Measurements from ENCODE around the gene DIS3. TPM values are rescaled to one million over a fixed set of nuclear protein-coding genes. Genes with fewer than 3 reads are reported as not detected.
"Not testable (repeated sequence)": the region's sequence is repeated elsewhere in the genome, so short reads cannot be mapped to it uniquely, and the experiment has no call there.

Gene DIS3
- total RNA-seq, 1 donor from 2014 or later, result 42.1 TPM

GRCh38 chr13:72792640-72793039 is 10.9 kb upstream of the DIS3 start:
- peaks cover 37% of the 10 kb centered on the region for H3K36me3 ChIP-seq (ENCODE audit: insufficient read depth, low read length)
- no peaks in the 10 kb centered on the region for H3K9me3 Mint-ChIP-seq (ENCODE audit: unreplicated experiment)
- peaks cover 13% of the 10 kb centered on the region for H3K36me3 Mint-ChIP-seq (ENCODE audit: low read depth, unreplicated experiment)
- TF ChIP-seq CTCF (IDR thresholded peaks at IDR 0.05; ENCODE audit: insufficient read depth, low read depth, low read length) (no peak), EZH2 (IDR thresholded peaks at IDR 0.05; ENCODE audit: insufficient read depth, low read length) (no peak)
- H3K9ac ChIP-seq (ENCODE audit: low read length), result no peak overlapping the region
- H3K27ac ChIP-seq (ENCODE audit: low read depth, low read length), result no peak overlapping the region
- H3K79me2 ChIP-seq (ENCODE audit: insufficient read depth, low read length), result peaks cover 29% of the 10 kb centered on the region
- no peak overlapping the region for H3K4me3 ChIP-seq (ENCODE audit: insufficient read depth, low read depth, low read length)
- no peak overlapping the region for H3K4me2 ChIP-seq (ENCODE audit: low read length)
- no peak overlapping the region for H2AFZ ChIP-seq (ENCODE audit: low read depth, low read length)
- no peaks in the 10 kb centered on the region for H3K27me3 ChIP-seq (ENCODE audit: insufficient read depth, low read length)
- no peaks in the 10 kb centered on the region for H3K4me1 ChIP-seq (ENCODE audit: insufficient read depth, low read length)
- H3K27ac Mint-ChIP-seq (ENCODE audit: unreplicated experiment), result no peak overlapping the region
- H3K27me3 Mint-ChIP-seq (ENCODE audit: low read depth, unreplicated experiment), result no peaks in the 10 kb centered on the region
- no peak for DNase-seq (ENCODE audit: low read depth)
- no peaks in the 10 kb centered on the region for H3K4me1 Mint-ChIP-seq (ENCODE audit: low read depth, unreplicated experiment)
- H3K4me3 Mint-ChIP-seq (ENCODE audit: unreplicated experiment), result no peak overlapping the region
- peaks cover 10% of the 10 kb centered on the region for H4K20me1 ChIP-seq (ENCODE audit: insufficient read depth, low read length)
- no peak for FAIRE-seq
- no peaks in the 10 kb centered on the region for H3K9me3 ChIP-seq (ENCODE audit: insufficient read depth, low read depth, low read length)

- Histone ChIP-seq H3K9ac (ENCODE audit: low read length) (no peak overlapping the region), H2AFZ (ENCODE audit: low read depth, low read length) (no peak overlapping the region), H3K4me3 (ENCODE audit: insufficient read depth, low read depth, low read length) (no peak overlapping the region), H3K9me3 (ENCODE audit: insufficient read depth, low read depth, low read length) (no peaks in the 10 kb centered on the region), H3K27me3 (ENCODE audit: insufficient read depth, low read length) (no peaks in the 10 kb centered on the region), H3K27ac (ENCODE audit: low read depth, low read length) (no peak overlapping the region), H3K36me3 (ENCODE audit: insufficient read depth, low read length) (peaks cover 16% of the 10 kb centered on the region), H3K4me1 (ENCODE audit: insufficient read depth, low read length) (no peaks in the 10 kb centered on the region), H3K79me2 (ENCODE audit: insufficient read depth, low read length) (peaks cover 67% of the 10 kb centered on the region), H3K4me2 (ENCODE audit: low read length) (no peak overlapping the region), H4K20me1 (ENCODE audit: insufficient read depth, low read length) (peaks cover 23% of the 10 kb centered on the region)
- DNase-seq (ENCODE audit: low read depth) (no peak), FAIRE-seq (no peak)
- Mint-ChIP-seq H3K36me3 (ENCODE audit: low read depth, unreplicated experiment) (peaks cover 8% of the 10 kb centered on the region), H3K27ac (ENCODE audit: unreplicated experiment) (no peak overlapping the region), H3K9me3 (ENCODE audit: unreplicated experiment) (no peaks in the 10 kb centered on the region), H3K27me3 (ENCODE audit: low read depth, unreplicated experiment) (no peaks in the 10 kb centered on the region), H3K4me3 (ENCODE audit: unreplicated experiment) (no peak overlapping the region), H3K4me1 (ENCODE audit: low read depth, unreplicated experiment) (peaks cover under 1% of the 10 kb centered on the region)
- TF ChIP-seq CTCF (IDR thresholded peaks at IDR 0.05; ENCODE audit: insufficient read depth, low read depth, low read length), result no peak
- TF ChIP-seq EZH2 (IDR thresholded peaks at IDR 0.05; ENCODE audit: insufficient read depth, low read length), result no peak
These were observed 7.1 kb upstream of the DIS3 start for GRCh38 chr13:72788831-72789230.

GRCh38 chr13:72784679-72785078 is 3.0 kb upstream of the DIS3 start:
- H3K4me3 Mint-ChIP-seq (ENCODE audit: unreplicated experiment); H3K4me2 ChIP-seq (ENCODE audit: low read length); H3K27me3 Mint-ChIP-seq (ENCODE audit: low read depth, unreplicated experiment); H3K9me3 Mint-ChIP-seq (ENCODE audit: unreplicated experiment); H3K4me3 ChIP-seq (ENCODE audit: insufficient read depth, low read depth, low read length); H3K9me3 ChIP-seq (ENCODE audit: insufficient read depth, low read depth, low read length); H3K9ac ChIP-seq (ENCODE audit: low read length); H2AFZ ChIP-seq (ENCODE audit: low read depth, low read length); H3K27ac ChIP-seq (ENCODE audit: low read depth, low read length); H3K36me3 Mint-ChIP-seq (ENCODE audit: low read depth, unreplicated experiment); DNase-seq (ENCODE audit: low read depth); H3K27me3 ChIP-seq (ENCODE audit: insufficient read depth, low read length); H3K36me3 ChIP-seq (ENCODE audit: insufficient read depth, low read length); FAIRE-seq; H3K4me1 ChIP-seq (ENCODE audit: insufficient read depth, low read length); H3K4me1 Mint-ChIP-seq (ENCODE audit: low read depth, unreplicated experiment): not testable (repeated sequence)
- H3K27ac Mint-ChIP-seq (ENCODE audit: unreplicated experiment), result peak overlapping the region; percentile 7
- Histone ChIP-seq H3K79me2 (ENCODE audit: insufficient read depth, low read length) (peaks cover 96% of the 10 kb centered on the region), H4K20me1 (ENCODE audit: insufficient read depth, low read length) (peaks cover 29% of the 10 kb centered on the region)

Data from astrocyte (in vitro differentiated cells and primary cell).